PC-3 (cell line): Measurements from ENCODE around the gene MSRB2. TPM values are rescaled to one million over a fixed set of nuclear protein-coding genes. Genes with fewer than 3 reads are reported as not detected.

Experiments used
- ATAC-seq: fragments of 200-7000 bp; cut with Tn5 transposase; 2 replicates; pipeline ENCODE4 v1.9.1; 2020; ENCODE audit warnings: mild to moderate bottlenecking, moderate library complexity
- BruUV-seq: library from RNA; stranded (reverse); fragments of 400-500 nt; replicated peaks from 2 replicates; lab custom pipeline; 2021; lab: Mats Ljungman, UMichigan
- CTCF ChIA-PET: fragments of 300-600 bp; sonication (Branson Sonifier 250); formaldehyde crosslinking; loops from one replicate; lab custom pipeline; 2022; ENCODE audit warnings: antibody characterized with exemption; lab: Charles Lee
- POLR2A ChIA-PET: fragments of 300-600 bp; sonication (Branson Sonifier 250); formaldehyde crosslinking; loops from one replicate; lab custom pipeline; 2022; ENCODE audit warnings: antibody characterized with exemption; ENCODE audit not compliant: unreplicated experiment; lab: Charles Lee
- DNase-seq: peaks from one replicate; pipeline ENCODE4 v3.0.0-alpha.2; 2015
- H2AFZ ChIP-seq: fragments of 300-600 bp; sonication (generic); 2 replicates; pipeline ENCODE4 v1.6.0; 2016; ENCODE audit warnings: antibody characterized with exemption, low read length
- H3F3A ChIP-seq: fragments of 300-600 bp; sonication (generic); one replicate; pipeline ENCODE4 v1.6.0; 2017; ENCODE audit warnings: antibody characterized with exemption, low read length, control low read depth, mild to moderate bottlenecking; ENCODE audit not compliant: unreplicated experiment
- H3K27ac ChIP-seq: fragments of 300-600 bp; sonication (generic); 2 replicates; pipeline ENCODE4 v1.5.1; 2016; ENCODE audit warnings: mild to moderate bottlenecking, low read length
- H3K27me3 ChIP-seq: fragments of 300-600 bp; sonication (generic); 2 replicates; pipeline ENCODE4 v1.6.1; 2016; ENCODE audit warnings: low read length, mixed read lengths
- H3K36me3 ChIP-seq: fragments of 300-600 bp; sonication (generic); 2 replicates; pipeline ENCODE4 v1.6.1; 2016; ENCODE audit warnings: low read depth, mixed run types, low read length, mixed read lengths
- H3K4me1 ChIP-seq: fragments of 300-600 bp; sonication (generic); 2 replicates; pipeline ENCODE4 v1.5.1; 2016; ENCODE audit warnings: low read length; ENCODE audit not compliant: insufficient read depth
- H3K4me2 ChIP-seq: fragments of 300-600 bp; sonication (generic); 2 replicates; pipeline ENCODE4 v1.6.0; 2016; ENCODE audit warnings: low read length
- H3K4me3 ChIP-seq: fragments of 300-600 bp; sonication (generic); 2 replicates; pipeline ENCODE4 v1.5.1; 2016; ENCODE audit warnings: mild to moderate bottlenecking, low read length, mixed read lengths
- H3K79me2 ChIP-seq: fragments of 300-600 bp; sonication (generic); 2 replicates; pipeline ENCODE4 v1.6.1; 2017; ENCODE audit warnings: low read length, mixed read lengths
- H3K9ac ChIP-seq: fragments of 300-600 bp; sonication (generic); 2 replicates; pipeline ENCODE4 v1.6.0; 2016; ENCODE audit warnings: mild to moderate bottlenecking, low read length
- H3K9me2 ChIP-seq: fragments of 300-600 bp; sonication (generic); replicated peaks from 2 replicates; pipeline ENCODE4 v1.6.1; 2016; ENCODE audit warnings: mixed run types, low read length, mixed read lengths
- H3K9me3 ChIP-seq: fragments of 300-600 bp; sonication (generic); 2 replicates; pipeline ENCODE4 v1.6.1; 2016; ENCODE audit warnings: low read length, mixed read lengths
- H4K20me1 ChIP-seq: fragments of 300-600 bp; sonication (generic); 2 replicates; pipeline ENCODE4 v1.6.1; 2016; ENCODE audit warnings: low read length, mixed read lengths
- EZH2 ChIP-seq: fragments of 300-600 bp; sonication (generic); IDR thresholded peaks from one replicate; pipeline ENCODE4 v1.6.1; 2017; ENCODE audit warnings: antibody characterized with exemption, mild to moderate bottlenecking, low read length; ENCODE audit not compliant: unreplicated experiment
- EZH2phosphoT487 ChIP-seq: fragments of 300-600 bp; sonication (generic); IDR thresholded peaks from 2 replicates; pipeline ENCODE4 v1.6.1; 2018; ENCODE audit warnings: mild to moderate bottlenecking, antibody characterized with exemption, low read length, borderline replicate concordance
- intact Hi-C: fragments of 100-400 bp; cut with micrococcal nuclease; formaldehyde crosslinking; loops from 2 replicates; pipeline ENCODE4 v1.9.0; 2023
- total RNA-seq: library from RNA; depleted of rRNA; stranded (reverse); fragments of >200 nt; gene quantifications from 2 replicates; pipeline ENCODE4 v1.2.3, GENCODE V29; 2014
- TF ChIP-seq, protein P1 (sequence below): fragments of 300-600 bp; sonication (generic); conservative IDR thresholded peaks from 2 replicates; pipeline ENCODE4 v1.5.1; 2017; ENCODE audit warnings: antibody characterized with exemption, low read depth, mild to moderate bottlenecking, low read length

MSRB2 gene
- total RNA-seq, 1 experiment from 2014 or later = 14.3 TPM

DNA sequence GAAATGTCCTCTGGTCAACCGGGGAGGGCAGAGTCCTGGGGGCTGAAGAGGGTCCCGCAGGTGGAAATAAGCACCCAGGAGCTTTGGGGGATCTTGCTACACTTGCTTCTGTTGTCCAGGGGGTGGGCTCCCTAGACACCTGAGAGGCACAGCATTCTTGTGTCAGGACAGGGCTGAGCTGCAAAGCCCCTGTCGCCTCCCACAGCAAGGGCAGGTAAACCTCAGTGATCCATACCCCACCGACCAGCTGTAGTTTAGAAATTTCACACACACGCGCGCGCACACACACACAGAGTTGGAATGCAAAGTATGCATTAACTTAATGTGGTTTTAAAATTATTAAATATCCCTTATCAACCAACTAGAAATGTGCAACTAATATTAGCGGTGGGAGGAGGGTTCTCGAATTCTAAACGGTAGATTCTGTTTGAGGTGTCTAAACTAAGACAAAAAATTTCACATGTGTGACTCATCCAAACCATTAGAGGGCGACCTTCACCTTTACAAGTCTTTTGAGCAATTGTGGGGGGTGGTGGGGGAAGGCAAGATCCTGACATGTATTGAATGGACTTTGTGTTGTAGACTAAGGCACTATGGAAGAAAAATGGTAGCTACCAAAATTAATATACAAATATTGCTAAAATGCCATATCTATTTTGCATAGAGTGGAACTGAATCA, 62.5 kb downstream of the MSRB2 start:
- peak; percentile 56; the same call in 1 of the 2 replicates for ATAC-seq

DNA sequence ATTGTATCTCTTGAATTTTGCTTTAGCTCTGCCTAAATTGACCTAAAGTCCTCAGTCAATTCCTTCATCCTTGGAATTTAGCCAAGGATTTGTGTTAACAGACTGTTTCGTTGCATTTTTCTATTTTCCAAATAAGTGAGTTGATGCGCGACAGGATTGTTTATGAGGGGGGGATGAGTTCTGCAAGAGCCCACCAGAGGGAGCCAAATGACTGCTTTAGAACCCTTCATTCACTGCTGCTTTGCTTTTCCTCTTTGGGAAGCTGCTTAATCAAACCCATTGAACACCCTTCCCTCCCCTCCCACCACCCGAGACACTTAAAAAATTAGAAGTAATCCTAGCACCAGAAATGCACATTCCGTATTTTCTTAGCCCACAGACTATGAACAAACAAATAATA, 63.0 kb downstream of the MSRB2 start:
- Histone ChIP-seq H3K9ac (no peak overlapping the region), H3K4me1 (0 out of 2 replicates have a peak, but pooled peaks cover 3% of the 10 kb centered on the region), H4K20me1 (no peaks in the 10 kb centered on the region), H3K79me2 (no peaks in the 10 kb centered on the region), H3K36me3 (no peaks in the 10 kb centered on the region; the same call in 1 of the 2 replicates), H3K9me3 (no peaks in the 10 kb centered on the region), H3F3A (no peaks in the 10 kb centered on the region), H2AFZ (0 out of 2 replicates have a peak overlapping the region, but pooled peaks have one; percentile 26), H3K27me3 (peaks cover 17% of the 10 kb centered on the region), H3K9me2 (no peaks in the 10 kb centered on the region), H3K27ac (no peak overlapping the region), H3K4me3 (no peak overlapping the region), H3K4me2 (peak overlapping the region; percentile 65)
- CTCF ChIA-PET = interaction anchor here (0.5 to 0.8 kb wide), 5 partner anchors 135 to 1196 kb away, joined by 3 to 6 read pairs (median 5); no protein-coding TSS in a partner anchor
- no TSS peak for BruUV-seq
- TF ChIP-seq EZH2phosphoT487 (no peak), EZH2 (no peak)
- TF ChIP-seq, protein P1, sequence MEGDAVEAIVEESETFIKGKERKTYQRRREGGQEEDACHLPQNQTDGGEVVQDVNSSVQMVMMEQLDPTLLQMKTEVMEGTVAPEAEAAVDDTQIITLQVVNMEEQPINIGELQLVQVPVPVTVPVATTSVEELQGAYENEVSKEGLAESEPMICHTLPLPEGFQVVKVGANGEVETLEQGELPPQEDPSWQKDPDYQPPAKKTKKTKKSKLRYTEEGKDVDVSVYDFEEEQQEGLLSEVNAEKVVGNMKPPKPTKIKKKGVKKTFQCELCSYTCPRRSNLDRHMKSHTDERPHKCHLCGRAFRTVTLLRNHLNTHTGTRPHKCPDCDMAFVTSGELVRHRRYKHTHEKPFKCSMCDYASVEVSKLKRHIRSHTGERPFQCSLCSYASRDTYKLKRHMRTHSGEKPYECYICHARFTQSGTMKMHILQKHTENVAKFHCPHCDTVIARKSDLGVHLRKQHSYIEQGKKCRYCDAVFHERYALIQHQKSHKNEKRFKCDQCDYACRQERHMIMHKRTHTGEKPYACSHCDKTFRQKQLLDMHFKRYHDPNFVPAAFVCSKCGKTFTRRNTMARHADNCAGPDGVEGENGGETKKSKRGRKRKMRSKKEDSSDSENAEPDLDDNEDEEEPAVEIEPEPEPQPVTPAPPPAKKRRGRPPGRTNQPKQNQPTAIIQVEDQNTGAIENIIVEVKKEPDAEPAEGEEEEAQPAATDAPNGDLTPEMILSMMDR = peak; percentile 83
- peak; percentile 81 for ATAC-seq
- intact Hi-C loops = loop anchor here (2.0 kb wide), 2 partner anchors 134 to 372 kb away; no protein-coding TSS in a partner anchor
- POLR2A ChIA-PET = no interaction called here
- DNase-seq = peak; percentile 64

More for the DNA sequence above, 62.5 kb downstream of the MSRB2 start:
- no peaks in the 10 kb centered on the region for H3F3A ChIP-seq
- 0 out of 2 replicates have a peak, but pooled peaks cover 3% of the 10 kb centered on the region for H3K4me1 ChIP-seq
- H4K20me1 ChIP-seq = no peaks in the 10 kb centered on the region
- CTCF ChIA-PET = interaction anchor here (0.5 to 0.8 kb wide), 4 partner anchors 136 to 1196 kb away, joined by 3 to 5 read pairs (median 3); no protein-coding TSS in a partner anchor
- no peak overlapping the region for H3K9ac ChIP-seq
- no peaks in the 10 kb centered on the region; the same call in 1 of the 2 replicates for H3K36me3 ChIP-seq
- H3K79me2 ChIP-seq = no peaks in the 10 kb centered on the region
- TF ChIP-seq, protein P1 = no peak
- TF ChIP-seq EZH2 (no peak), EZH2phosphoT487 (no peak)
- no peak overlapping the region for H3K27ac ChIP-seq
- BruUV-seq = no TSS peak
- POLR2A ChIA-PET = no interaction called here
- DNase-seq = peak; percentile 39
- H3K9me3 ChIP-seq = no peaks in the 10 kb centered on the region
- peaks cover 17% of the 10 kb centered on the region for H3K27me3 ChIP-seq
- no peak overlapping the region for H2AFZ ChIP-seq
- peak overlapping the region; percentile 65 for H3K4me2 ChIP-seq
- no peak overlapping the region for H3K4me3 ChIP-seq
- intact Hi-C loops = loop anchor here (2.0 kb wide), 2 partner anchors 135 to 373 kb away; no protein-coding TSS in a partner anchor
- H3K9me2 ChIP-seq = no peaks in the 10 kb centered on the region
